Measurements from ENCODE around the gene FN1.

DNA sequence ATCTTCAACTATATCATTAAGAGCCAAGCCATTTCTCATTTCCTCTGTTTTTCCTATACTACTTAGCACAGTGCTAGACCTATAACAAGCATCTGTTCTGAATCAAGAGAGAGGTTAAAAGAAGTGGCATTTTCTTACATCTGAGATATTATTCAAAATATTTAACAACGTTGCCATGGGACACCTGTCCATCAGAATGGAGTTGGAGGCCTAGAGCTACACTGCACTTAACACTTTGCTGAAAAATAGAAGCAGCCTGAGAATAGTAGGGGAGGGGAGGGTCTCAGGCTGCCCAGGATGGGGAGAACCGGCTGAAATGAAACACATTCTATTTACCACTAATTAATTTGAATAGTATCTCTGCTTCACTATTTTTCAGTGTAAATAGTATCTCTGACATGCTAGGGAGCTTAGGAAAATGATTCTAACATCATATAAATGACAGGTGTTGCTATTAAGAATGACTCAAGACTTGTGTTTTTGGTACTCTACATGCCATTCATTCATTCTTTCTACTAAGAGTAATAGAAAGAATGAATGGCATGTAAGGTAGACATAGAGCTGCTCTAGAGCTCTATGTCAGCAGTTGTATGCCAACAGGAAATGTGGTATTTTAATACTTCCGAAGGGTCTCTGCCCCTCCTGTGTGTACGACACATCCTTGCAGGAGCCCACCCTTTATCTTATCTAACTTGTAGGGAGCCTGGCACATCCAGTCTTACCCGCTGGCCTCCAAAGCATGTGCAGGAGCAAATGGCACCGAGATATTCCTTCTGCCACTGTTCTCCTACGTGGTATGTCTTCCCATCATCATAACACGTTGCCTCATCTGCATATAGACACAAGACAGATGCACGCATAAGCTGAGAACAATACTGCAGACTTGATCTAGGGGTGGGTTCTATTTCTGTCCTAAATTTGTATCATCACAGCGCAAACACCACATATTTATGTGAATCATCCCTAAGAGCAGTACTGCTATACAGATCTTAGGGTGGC, 71.4 kb downstream of the FN1 start:
- TF ChIP-seq, protein P1, sequence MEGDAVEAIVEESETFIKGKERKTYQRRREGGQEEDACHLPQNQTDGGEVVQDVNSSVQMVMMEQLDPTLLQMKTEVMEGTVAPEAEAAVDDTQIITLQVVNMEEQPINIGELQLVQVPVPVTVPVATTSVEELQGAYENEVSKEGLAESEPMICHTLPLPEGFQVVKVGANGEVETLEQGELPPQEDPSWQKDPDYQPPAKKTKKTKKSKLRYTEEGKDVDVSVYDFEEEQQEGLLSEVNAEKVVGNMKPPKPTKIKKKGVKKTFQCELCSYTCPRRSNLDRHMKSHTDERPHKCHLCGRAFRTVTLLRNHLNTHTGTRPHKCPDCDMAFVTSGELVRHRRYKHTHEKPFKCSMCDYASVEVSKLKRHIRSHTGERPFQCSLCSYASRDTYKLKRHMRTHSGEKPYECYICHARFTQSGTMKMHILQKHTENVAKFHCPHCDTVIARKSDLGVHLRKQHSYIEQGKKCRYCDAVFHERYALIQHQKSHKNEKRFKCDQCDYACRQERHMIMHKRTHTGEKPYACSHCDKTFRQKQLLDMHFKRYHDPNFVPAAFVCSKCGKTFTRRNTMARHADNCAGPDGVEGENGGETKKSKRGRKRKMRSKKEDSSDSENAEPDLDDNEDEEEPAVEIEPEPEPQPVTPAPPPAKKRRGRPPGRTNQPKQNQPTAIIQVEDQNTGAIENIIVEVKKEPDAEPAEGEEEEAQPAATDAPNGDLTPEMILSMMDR (IDR thresholded peaks at IDR 0.05) = no peak
- TF ChIP-seq POLR2A (IDR thresholded peaks at IDR 0.05) (no peak), EP300 (IDR thresholded peaks at IDR 0.05; ENCODE audit: low read depth) (no peak)

Data from transverse colon (tissue), 3 donors.